SH-SY5Y (cell line): ENCODE results near the gene UFSP1.

ENCODE experiments used
- GATA2 ChIP-seq: IDR thresholded peaks from 2 replicates; pipeline ENCODE4 v1.6.1; 2011; ENCODE audit warnings: mild to moderate bottlenecking, low read depth, low read length
- GATA3 ChIP-seq: IDR thresholded peaks from 2 replicates; pipeline ENCODE4 v1.6.1; 2011; ENCODE audit warnings: low read depth, mild to moderate bottlenecking, low read length, moderate library complexity

GRCh38 chr7:100854146-100854895, 35.2 kb downstream of the UFSP1 start:
- TF ChIP-seq GATA2 (no peak), GATA3 (no peak)
